Measurements from ENCODE around the gene VASH1. TPM values are rescaled to one million over a fixed set of nuclear protein-coding genes. Genes with fewer than 3 reads are reported as not detected.

The VASH1 gene
- total and polyA plus RNA-seq, 2 of the 13 experiments (the other 11 are each of a cell fraction or from before 2014, with no cell fraction given), result 0.11 to 0.24 TPM

GRCh38 chr14:76812422-76813383, 51.4 kb downstream of the VASH1 start, which contains the start of gene ANGEL1 (continued):
- TF ChIP-seq ZNF431 (CRISPR knock-in tag; IDR thresholded peaks at IDR 0.05; ENCODE audit: borderline replicate concordance, low read depth) (peak; percentile 82; the same call in 1 of the 2 replicates), ESRRA (CRISPR knock-in tag; IDR thresholded peaks at IDR 0.05; ENCODE audit: low read depth) (no peak), ZNF224 (CRISPR knock-in tag; IDR thresholded peaks at IDR 0.05) (no peak), ARID3A (IDR thresholded peaks at IDR 0.05; ENCODE audit: low read depth, low read length) (no peak), HNRNPK (IDR thresholded peaks at IDR 0.05; ENCODE audit: low read depth, low read length, poor library complexity, severe bottlenecking) (peak; percentile 4), ZC3H4 (CRISPR knock-in tag; IDR thresholded peaks at IDR 0.05; ENCODE audit: borderline replicate concordance) (no peak), ZNF740 (CRISPR knock-in tag; IDR thresholded peaks at IDR 0.05) (no peak), REL (CRISPR knock-in tag; conservative IDR thresholded peaks at IDR 0.05) (no peak), GTF2F1 (IDR thresholded peaks at IDR 0.05; ENCODE audit: low read length) (no peak), ZNF468 (CRISPR knock-in tag; IDR thresholded peaks at IDR 0.05) (no peak), RXRB (CRISPR knock-in tag; IDR thresholded peaks at IDR 0.05; ENCODE audit: borderline replicate concordance) (peak; percentile 46; the same call in 1 of the 2 replicates), ZNF816 (CRISPR knock-in tag; IDR thresholded peaks at IDR 0.05; ENCODE audit: borderline replicate concordance) (peak; percentile 17; the same call in 1 of the 2 replicates), RFX1 (IDR thresholded peaks at IDR 0.05) (peak; percentile 91), KLF11 (CRISPR knock-in tag; IDR thresholded peaks at IDR 0.05) (no peak), ATF2 (CRISPR knock-in tag; IDR thresholded peaks at IDR 0.05) (peak; percentile 51; the same call in 1 of the 2 replicates), THYN1 (CRISPR knock-in tag; IDR thresholded peaks at IDR 0.05; ENCODE audit: borderline replicate concordance, low read depth) (no peak), RARA (CRISPR knock-in tag; IDR thresholded peaks at IDR 0.05) (peak; percentile 28; the same call in 1 of the 2 replicates), GPBP1L1 (CRISPR knock-in tag; IDR thresholded peaks at IDR 0.05) (no peak), KAT7 (CRISPR knock-in tag; IDR thresholded peaks at IDR 0.05; ENCODE audit: borderline replicate concordance) (no peak; the same call in 1 of the 2 replicates)
- TF ChIP-seq, protein P1, sequence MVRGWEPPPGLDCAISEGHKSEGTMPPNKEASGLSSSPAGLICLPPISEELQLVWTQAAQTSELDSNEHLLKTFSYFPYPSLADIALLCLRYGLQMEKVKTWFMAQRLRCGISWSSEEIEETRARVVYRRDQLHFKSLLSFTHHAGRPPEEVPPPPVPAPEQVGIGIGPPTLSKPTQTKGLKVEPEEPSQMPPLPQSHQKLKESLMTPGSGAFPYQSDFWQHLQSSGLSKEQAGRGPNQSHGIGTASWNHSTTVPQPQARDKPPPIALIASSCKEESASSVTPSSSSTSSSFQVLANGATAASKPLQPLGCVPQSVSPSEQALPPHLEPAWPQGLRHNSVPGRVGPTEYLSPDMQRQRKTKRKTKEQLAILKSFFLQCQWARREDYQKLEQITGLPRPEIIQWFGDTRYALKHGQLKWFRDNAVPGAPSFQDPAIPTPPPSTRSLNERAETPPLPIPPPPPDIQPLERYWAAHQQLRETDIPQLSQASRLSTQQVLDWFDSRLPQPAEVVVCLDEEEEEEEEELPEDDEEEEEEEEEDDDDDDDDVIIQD (CRISPR knock-in tag; IDR thresholded peaks at IDR 0.05; ENCODE audit: low read depth), result no peak
